Cardiac muscle cell (in vitro differentiated cells and primary cell): ENCODE results near the gene MYRFL. TPM values are rescaled to one million over a fixed set of nuclear protein-coding genes. Genes with fewer than 3 reads are reported as not detected.
A peak's percentile ranks its signal among the peaks of the same experiment; 100 is the strongest.

Experiments used
- DNase-seq, 2 donors: peaks; one replicate each; pipeline versions ENCODE4 v3.0.0 to v3.0.0-alpha.2; 2010 to 2017; ENCODE audit warnings: low read depth in 1 of 2, low spot score in 1 of 2
- H3K27ac ChIP-seq: fragments of 200-600 bp; sonication (generic); 2 replicates; pipeline ENCODE4 v1.5.1; 2016
- H3K27me3 ChIP-seq: fragments of 200-600 bp; sonication (generic); 2 replicates; pipeline ENCODE4 v1.6.0; 2016; ENCODE audit warnings: control low read depth
- H3K36me3 ChIP-seq: fragments of 200-600 bp; sonication (generic); 2 replicates; pipeline ENCODE4 v1.5.1; 2016; ENCODE audit warnings: control low read depth
- H3K4me1 ChIP-seq: fragments of 200-600 bp; sonication (generic); 2 replicates; pipeline ENCODE4 v1.8.1; 2017; ENCODE audit warnings: low read depth, mild to moderate bottlenecking, mixed run types
- H3K4me3 ChIP-seq: fragments of 200-600 bp; sonication (generic); 2 replicates; pipeline ENCODE4 v1.5.1; 2016; ENCODE audit warnings: mild to moderate bottlenecking
- H3K9me3 ChIP-seq: fragments of 200-600 bp; sonication (generic); 2 replicates; pipeline ENCODE4 v1.5.1; 2017; ENCODE audit warnings: low read depth, mild to moderate bottlenecking, control low read depth
- polyA plus RNA-seq: library from polyadenylated mRNA; unstranded; fragments of >200 nt; fragmentation: Nextera tagmentation; extraction: Ambion mirVana; gene quantifications from 2 replicates; pipeline ENCODE4 v1.2.1, GENCODE V29; 2016
- total RNA-seq: library from RNA; depleted of rRNA; stranded (reverse); fragments of >200 nt; gene quantifications from 2 replicates; pipeline ENCODE4 v1.2.3, GENCODE V29; 2016
- TF ChIP-seq, protein P1 (sequence below): IDR thresholded peaks from 2 replicates; pipeline ENCODE4 v1.5.1; 2012; ENCODE audit warnings: low read depth, mild to moderate bottlenecking, low read length

The MYRFL gene
- total and polyA plus RNA-seq, 2 experiments from 2014 or later = 2.2 to 3.5 TPM

DNA sequence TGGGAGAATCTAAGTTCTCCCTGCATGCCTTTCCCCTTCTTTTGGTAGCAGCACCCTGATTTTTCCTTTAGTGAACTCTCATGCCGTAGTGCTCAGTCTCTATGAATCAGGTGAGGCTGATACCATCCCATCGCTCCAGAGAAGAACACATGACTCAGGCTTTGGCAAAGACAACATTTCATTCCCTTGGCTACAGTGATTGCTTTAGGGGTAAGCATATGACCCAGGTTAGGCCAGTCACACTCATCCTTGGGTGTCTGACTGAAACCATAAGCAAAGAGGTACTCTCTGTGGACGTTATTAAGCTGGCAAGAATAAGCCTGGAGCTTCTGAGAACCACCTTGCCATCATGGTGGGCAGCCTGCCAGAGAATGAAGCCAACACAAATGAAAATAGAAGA is 141.8 kb downstream of the MYRFL start:
- peak in 1 of 2 donors; percentile 21 for DNase-seq
- H3K27ac ChIP-seq = no peak overlapping the region
- H3K36me3 ChIP-seq = no peaks in the 10 kb centered on the region
- no peaks in the 10 kb centered on the region for H3K27me3 ChIP-seq
- TF ChIP-seq, protein P1, sequence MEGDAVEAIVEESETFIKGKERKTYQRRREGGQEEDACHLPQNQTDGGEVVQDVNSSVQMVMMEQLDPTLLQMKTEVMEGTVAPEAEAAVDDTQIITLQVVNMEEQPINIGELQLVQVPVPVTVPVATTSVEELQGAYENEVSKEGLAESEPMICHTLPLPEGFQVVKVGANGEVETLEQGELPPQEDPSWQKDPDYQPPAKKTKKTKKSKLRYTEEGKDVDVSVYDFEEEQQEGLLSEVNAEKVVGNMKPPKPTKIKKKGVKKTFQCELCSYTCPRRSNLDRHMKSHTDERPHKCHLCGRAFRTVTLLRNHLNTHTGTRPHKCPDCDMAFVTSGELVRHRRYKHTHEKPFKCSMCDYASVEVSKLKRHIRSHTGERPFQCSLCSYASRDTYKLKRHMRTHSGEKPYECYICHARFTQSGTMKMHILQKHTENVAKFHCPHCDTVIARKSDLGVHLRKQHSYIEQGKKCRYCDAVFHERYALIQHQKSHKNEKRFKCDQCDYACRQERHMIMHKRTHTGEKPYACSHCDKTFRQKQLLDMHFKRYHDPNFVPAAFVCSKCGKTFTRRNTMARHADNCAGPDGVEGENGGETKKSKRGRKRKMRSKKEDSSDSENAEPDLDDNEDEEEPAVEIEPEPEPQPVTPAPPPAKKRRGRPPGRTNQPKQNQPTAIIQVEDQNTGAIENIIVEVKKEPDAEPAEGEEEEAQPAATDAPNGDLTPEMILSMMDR = no peak
- no peaks in the 10 kb centered on the region for H3K4me1 ChIP-seq
- no peaks in the 10 kb centered on the region for H3K9me3 ChIP-seq
- H3K4me3 ChIP-seq = no peak overlapping the region

DNA sequence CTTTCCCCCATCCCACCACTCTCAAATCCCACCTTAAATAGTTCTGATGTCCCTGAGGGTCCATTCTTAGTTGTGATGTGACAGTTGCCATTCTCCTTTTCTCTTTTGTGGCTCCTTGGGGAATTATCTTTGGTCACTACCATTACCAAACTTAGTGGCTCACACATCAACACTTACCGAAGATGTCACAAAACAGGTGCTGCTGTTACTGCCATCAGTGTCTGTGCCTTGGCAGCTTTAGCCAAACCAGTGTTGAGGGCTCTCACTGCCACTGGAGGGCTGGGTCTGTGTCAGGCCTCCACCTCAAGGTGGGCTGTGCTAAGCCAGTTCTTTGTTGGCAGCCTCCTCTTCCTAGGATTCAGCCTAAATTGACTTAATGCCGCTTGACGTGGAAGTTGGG is 144.0 kb downstream of the MYRFL start:
- Histone ChIP-seq H3K36me3 (no peaks in the 10 kb centered on the region), H3K27ac (no peak overlapping the region), H3K27me3 (no peaks in the 10 kb centered on the region), H3K9me3 (no peaks in the 10 kb centered on the region), H3K4me1 (no peaks in the 10 kb centered on the region), H3K4me3 (no peak overlapping the region)
- TF ChIP-seq, protein P1 = no peak
- no peak for DNase-seq

DNA sequence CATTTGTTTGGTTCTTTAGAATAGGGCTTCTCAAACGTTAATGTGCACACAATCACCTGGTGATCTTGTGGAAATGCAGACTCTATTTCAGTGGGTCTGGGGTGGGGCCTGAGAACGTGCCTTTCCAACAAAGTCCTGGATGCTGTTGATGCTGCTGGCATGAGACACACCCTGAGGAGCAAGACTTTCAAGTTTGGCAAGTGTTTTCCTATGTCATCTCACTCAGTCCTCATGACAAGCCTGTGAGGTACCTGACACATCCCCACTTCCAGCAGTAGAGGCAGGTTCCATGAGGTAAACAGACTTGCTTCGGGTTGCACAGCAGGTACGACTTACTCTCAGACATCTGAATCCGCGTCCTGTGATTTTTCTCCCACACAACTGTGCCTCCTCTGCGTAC is 147.1 kb downstream of the MYRFL start:
- no peaks in the 10 kb centered on the region for H3K36me3 ChIP-seq
- no peak overlapping the region for H3K27ac ChIP-seq
- H3K27me3 ChIP-seq = no peaks in the 10 kb centered on the region
- TF ChIP-seq, protein P1 = no peak
- DNase-seq = no peak
- no peak overlapping the region for H3K4me3 ChIP-seq
- no peaks in the 10 kb centered on the region for H3K9me3 ChIP-seq
- no peaks in the 10 kb centered on the region for H3K4me1 ChIP-seq

DNA sequence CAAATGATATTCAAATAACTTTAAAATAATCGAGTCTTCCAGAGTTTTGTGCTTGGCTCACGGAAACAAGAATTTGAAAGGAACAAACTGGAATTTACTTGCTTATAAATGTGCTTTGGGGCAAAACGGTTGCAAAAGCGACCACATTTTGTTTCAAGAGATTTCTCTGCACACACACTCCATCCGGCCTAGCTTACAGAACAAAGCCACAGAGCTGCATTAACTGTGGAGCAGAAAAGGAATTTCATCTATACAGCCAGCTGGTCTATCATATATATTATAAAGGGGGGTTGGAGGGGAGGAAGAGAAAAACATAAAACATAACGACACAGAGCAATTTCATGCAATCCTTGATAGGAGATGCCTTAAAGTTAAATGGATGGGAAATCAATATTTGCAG is 153.0 kb downstream of the MYRFL start:
- Histone ChIP-seq H3K4me1 (no peaks in the 10 kb centered on the region), H3K9me3 (no peaks in the 10 kb centered on the region), H3K36me3 (no peaks in the 10 kb centered on the region), H3K27me3 (no peaks in the 10 kb centered on the region), H3K27ac (no peak overlapping the region), H3K4me3 (no peak overlapping the region)
- no peak for DNase-seq
- TF ChIP-seq, protein P1 = no peak

DNA sequence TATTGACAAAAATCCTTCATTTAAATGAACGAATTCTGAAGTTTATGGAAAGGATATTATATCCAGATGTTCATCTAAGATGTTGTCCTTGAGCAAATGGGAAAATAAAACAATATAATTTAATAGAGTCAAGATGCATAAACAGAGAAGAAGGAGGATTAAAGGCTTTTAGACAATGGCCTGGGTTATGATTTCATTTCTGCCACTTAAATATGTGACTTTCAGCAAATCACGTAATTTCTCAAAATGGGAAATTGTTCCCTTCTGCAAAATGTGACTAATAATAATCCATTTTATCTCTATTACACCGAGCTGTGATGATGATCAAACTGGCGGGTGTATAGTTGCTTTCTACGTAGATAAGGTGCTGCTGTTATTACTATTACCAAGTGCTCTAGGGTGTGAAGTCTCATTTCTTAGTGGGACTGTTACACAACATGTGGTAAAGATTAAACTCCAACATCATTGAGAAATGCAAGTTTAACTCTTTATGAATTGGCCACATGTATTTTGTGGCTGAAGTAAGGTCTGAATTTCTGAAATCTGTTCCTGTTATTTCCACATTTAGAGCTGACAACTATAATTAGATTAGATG is 157.0 kb downstream of the MYRFL start:
- no peaks in the 10 kb centered on the region for H3K4me1 ChIP-seq
- H3K36me3 ChIP-seq = no peaks in the 10 kb centered on the region
- TF ChIP-seq, protein P1 = no peak
- peak in 1 of 2 donors; percentile 80 for DNase-seq
- H3K4me3 ChIP-seq = no peak overlapping the region
- H3K27ac ChIP-seq = no peak overlapping the region
- no peaks in the 10 kb centered on the region for H3K9me3 ChIP-seq
- H3K27me3 ChIP-seq = no peaks in the 10 kb centered on the region
